Posterior vena cava (tissue), 2 donors: ENCODE measurements around the gene HP. TPM values are rescaled to one million over a fixed set of nuclear protein-coding genes. Genes with fewer than 3 reads are reported as not detected.
"Not testable (repeated sequence)": the region's sequence is repeated elsewhere in the genome, so short reads cannot be mapped to it uniquely, and the experiment has no call there.

Experiments used
- DNase-seq: peaks from one replicate; pipeline ENCODE4 v3.0.0-alpha.2; 2020; ENCODE audit warnings: low spot score
- intact Hi-C, 2 donors: fragments of 100-400 bp; cut with DNase I; formaldehyde crosslinking; loops; one replicate each; pipeline versions ENCODE4 v1.14.1 to v1.14.2; 2022 to 2023
- total RNA-seq, 2 donors: library from RNA; stranded (reverse); fragmentation: NEBNext Ultra II Directional; extraction: Animal tissue kit (Norgen Biotek cat#: 25700); gene quantifications; one replicate each; pipeline ENCODE4 v1.2.1, GENCODE V29; 2021
- donor health status: DM: yes; HTN: yes; CAD: no.
- donor health status: DM: yes; HTN: yes; CAD: no.

Gene HP
- total RNA-seq, 2 donors from 2014 or later = 2.6 to 19.1 TPM

DNA sequence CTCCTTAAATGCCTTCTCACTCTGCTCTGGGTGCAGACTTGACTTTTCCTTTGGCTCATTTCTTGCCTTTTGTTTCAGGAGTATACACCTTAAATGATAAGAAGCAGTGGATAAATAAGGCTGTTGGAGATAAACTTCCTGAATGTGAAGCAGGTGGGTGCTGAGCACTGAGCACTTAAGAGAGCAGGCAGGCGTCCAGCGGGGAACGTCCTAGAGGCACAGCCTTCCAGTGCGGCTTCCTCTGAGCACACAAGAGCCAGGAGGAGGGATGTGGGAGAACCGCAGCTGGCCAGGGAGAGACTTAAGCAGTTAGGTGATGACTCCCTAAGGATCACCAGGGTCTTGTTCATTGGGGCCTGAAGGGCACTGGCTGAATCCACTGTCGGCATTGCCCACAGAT is 20.8 kb downstream of the HP start:
- intact Hi-C loops, DNase-seq: not testable (repeated sequence)

DNA sequence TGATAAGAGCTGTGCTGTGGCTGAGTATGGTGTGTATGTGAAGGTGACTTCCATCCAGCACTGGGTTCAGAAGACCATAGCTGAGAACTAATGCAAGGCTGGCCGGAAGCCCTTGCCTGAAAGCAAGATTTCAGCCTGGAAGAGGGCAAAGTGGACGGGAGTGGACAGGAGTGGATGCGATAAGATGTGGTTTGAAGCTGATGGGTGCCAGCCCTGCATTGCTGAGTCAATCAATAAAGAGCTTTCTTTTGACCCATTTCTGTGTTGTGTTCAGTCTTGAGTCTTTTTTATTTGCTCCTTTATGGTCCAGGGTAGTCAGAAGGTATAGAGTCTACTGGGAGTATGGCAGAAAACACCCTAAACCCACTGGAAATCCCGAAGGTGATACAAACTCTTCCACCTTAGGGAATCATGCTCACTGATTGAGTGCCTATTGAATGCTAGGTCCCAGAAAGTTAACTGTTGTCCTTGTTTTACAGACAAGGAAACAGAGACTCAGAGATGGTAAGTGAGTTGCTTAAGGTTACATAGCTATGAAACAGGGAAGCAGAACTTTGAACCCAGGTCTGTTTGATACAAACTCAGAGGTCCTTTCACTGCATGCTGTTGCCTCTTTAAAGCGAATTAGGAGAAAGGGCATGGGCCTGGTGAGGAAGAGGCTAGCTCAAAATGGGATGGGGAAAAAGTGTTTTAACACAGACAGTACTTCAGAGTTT is 22.8 kb downstream of the HP start:
- DNase-seq, intact Hi-C loops: not testable (repeated sequence)

DNA sequence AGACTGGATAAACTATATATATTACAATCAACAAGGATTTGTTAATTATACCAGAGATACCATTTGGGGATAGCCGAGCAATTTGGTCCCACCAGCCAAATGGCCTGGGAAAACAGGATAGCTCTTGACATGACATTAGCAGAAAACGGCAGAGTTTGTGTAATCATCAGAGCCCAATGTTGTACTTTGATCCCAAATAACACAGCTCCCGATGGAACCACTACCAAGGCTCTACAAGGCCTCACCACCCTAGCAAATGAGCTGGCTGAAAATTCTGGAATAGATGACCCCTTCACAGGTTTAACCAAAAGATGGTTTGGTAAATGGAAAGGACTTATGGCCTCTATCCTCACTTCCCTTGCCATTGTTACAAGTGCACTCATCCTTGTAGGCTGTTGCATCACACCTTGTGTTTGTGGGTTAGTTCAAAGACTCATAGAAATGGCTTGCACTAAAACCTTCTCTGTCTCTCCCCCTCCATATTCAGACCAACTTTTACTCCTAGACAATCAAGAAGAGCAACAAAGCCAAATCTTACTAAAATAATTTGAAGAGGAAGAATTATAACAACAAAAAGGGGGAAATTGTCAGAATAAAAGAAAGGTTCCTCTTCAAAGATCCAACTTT is 29.6 kb downstream of the HP start:
- intact Hi-C loops = loop anchor here in 1 of 2 donors (2.0 kb wide), 1 partner anchor 19 kb away; no protein-coding TSS in a partner anchor

DNA sequence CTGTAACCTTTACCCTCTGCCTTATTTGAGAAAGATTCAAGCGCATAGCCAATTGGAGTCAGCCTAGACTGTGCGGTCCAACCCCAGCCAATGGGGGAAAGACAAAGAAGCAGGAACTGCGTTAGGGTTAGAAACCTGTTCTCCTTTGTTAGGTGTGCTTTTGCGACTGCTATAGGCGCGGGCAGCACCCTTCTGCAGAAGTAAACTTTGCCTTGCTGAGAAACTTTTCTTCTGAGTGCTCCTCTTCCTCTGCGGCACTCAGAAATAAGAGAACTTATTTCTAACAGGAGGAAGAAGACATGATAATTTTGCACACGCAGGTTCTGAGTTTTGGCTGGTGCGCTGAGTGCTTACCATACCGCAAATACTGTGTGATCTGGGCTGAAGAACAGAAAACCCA is 30.1 kb downstream of the HP start:
- intact Hi-C loops = no loop called here
- DNase-seq = no peak

More for the DNA sequence above, 29.6 kb downstream of the HP start:
- DNase-seq = no peak

DNA sequence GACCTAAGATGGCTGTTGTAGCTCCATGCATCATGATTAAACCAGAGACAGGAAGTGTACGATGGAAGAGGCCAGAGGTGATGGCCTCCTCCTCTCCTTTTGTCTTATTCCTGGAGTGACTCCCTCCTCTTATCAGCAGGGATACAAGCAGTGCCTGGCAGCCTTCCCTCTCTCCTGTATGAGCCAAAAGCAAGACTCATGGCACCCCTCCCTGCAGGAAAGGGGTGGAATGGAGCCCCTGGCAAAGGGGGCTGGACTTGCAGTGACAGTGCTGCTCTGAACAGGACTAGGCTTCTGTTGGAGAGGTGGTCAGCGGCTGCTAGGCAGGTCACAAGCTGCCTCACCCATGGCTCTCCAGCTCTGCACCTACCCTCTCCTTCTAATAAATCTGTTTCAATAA is 30.7 kb downstream of the HP start:
- DNase-seq = no peak
- intact Hi-C loops = no loop called here

DNA sequence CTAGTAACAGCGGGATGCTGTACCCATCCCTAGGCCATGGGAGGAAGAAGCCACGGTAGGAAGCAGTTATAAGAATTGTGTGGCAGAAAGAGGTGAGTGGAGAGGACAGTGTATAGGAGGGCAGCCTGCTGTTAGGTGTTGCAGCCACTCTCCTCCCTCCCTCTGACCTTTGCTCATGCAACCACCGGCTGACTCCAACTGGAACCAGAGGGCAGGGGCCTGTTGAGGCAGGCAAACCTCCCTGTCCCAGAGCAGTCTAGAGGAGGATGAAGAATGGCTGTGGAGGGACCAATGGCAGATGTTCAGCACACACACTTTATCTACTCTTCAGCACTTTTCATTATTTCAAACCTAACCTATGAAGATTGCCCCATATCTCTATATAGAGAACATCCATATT is 36.9 kb downstream of the HP start:
- no peak for DNase-seq
- intact Hi-C loops = no loop called here

DNA sequence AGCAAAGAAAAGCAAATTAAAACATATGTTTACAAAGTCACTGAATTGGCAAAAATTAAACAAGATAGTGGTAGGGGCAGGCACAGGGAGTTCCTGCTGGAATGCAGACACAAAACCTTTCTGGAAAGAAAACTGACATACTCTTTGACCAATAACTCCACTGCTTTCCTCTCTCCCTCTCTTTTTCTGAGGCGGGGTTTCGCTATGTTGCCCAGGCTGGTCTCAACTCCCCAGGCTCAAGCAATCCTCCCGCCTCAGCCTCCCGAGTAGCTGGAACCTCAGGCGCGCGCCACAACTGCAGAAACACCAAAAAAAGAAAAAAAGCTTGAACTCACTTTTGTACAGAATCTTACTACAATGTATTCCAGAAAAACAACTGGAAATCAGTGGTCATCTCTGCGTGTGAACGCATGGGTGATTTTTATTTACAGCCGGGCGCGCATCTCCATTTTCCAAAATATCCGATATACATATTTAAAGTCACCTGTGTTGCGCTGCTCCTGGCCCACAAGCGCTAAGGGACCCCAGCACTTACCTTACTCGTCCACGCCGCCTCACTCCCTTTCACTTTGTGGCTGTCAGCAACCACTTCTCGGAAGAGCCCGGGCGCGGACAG is 38.6 kb downstream of the HP start:
- intact Hi-C loops = no loop called here
- DNase-seq = no peak

DNA sequence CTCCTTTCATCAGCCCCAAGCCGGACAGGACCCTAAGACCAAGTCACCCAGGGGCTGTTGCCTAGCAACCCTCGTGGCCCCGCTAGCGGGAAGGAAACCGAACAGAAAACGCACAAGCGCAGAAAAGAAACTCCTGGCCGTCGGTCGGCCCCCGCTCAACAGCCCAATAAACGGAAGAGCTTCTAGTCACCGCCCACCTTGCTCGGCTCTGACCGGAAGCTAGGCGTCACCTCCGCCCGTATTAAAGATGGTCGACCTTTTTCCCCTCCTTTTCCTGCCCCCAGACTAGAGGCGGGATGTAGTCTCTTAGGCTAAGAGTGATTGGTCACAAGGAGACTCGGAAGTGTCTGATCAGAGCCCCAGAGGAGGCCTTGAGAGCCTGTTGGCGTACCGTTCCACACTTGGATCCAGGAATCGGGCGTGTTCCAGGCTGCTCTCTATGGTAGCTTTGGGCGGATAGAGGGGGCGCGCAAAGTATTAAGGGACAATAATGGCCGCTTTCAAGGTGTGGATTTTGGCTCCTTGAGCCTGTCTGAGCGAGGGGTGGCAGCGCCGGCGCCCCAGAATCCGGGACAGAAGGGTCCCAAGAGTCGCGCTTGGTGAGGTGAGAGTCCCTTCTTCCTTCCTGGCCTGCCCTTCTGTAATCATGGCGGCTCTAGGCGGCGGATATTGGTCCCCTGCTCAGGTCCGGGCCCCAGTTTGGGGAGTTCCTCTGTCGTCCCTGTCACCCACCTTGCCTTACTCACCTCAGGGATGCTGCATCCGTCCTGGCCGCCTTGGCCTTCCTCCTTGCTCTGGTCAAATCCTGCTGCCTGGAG is 39.4 kb downstream of the HP start, which contains the start of the genes DHX38 and TXNL4B:
Gene DHX38 (plus strand): TSS at position 400 of the 818 bp plus-strand sequence. CDS start 2,311 bp downstream, outside the sequence.
Gene TXNL4B (minus strand): TSS at position 173 of the 818 bp plus-strand sequence. CDS start 2,871 bp downstream, outside the sequence.
- intact Hi-C loops = no loop called here
- DNase-seq = peak; percentile 97

DNA sequence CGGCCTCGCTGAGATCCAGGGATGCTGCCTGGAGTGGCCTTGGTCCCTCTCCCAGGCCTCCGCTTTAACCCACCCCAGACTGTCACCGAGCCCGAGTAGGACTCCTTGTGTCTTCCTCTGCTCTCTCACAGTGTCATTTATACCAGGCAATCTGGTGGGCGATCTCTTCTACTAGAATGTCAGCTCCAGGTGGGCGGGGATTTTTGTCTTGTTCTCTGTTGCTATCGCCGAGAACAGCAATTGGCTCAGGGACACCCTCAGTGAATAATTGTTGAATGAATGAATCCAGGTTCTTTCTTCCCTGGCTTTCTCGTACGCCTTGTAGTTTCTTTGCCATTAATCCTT is 39.9 kb downstream of the HP start:
- DNase-seq = no peak
- intact Hi-C loops = no loop called here

DNA sequence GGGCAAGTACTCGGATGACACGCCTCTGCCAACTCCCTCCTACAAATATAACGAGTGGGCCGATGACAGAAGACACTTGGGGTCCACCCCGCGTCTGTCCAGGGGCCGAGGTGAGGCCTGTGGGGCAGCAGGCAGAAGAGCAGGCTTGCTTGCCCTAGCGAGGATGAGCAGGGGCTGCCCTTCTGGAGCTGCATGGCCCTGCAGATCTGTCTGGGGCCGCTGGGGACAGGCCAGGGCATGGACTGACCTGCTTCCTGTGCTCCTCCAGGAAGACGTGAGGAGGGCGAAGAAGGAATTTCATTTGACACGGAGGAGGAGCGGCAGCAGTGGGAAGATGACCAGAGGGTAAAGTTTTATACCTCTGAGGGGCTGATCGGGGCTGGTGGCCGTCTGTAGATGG is 44.6 kb downstream of the HP start:
- DNase-seq = no peak
- intact Hi-C loops = loop anchor here in 1 of 2 donors (1.0 kb wide), 1 partner anchor 35 kb away; no protein-coding TSS in a partner anchor

DNA sequence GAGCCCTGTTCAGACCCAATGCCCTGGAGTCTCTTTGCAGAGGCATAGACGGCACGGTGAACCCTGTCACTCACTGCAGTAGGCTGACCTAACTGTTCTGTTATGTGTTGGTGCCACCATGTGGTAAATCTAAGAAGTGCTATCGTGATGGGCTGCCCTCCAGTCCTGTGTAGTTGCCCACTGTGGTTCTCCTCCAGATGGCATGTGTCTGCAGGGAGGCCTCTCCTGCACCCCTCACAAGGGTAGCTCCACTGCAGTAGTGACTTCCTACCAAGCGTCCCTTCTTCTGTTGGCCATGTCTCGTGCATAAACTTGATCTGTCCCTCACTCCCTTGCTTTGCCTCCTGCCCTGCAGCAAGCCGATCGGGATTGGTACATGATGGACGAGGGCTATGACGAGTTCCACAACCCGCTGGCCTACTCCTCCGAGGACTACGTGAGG is 45.1 kb downstream of the HP start:
- no peak for DNase-seq
- intact Hi-C loops = loop anchor here in 1 of 2 donors (1.0 kb wide), 1 partner anchor 35 kb away; no protein-coding TSS in a partner anchor

DNA sequence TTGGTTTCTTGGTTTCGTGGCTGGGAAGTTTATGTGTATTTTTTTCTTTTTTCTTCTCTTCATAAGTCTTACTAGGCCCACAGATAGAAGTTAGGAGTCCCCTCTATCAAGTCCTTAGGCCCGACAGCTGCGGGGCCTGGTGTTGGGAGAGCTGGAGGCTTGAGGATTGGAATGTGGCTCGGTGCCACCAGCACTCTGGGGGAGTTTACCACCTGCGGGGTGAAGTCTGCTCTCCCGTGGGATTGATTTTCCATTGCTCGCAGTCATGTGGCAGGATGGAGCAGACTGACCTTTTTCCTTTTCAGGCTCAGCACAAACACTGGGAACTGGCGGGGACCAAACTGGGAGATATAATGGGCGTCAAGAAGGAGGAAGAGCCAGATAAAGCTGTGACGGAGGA is 46.9 kb downstream of the HP start:
- intact Hi-C loops = no loop called here
- DNase-seq = no peak

DNA sequence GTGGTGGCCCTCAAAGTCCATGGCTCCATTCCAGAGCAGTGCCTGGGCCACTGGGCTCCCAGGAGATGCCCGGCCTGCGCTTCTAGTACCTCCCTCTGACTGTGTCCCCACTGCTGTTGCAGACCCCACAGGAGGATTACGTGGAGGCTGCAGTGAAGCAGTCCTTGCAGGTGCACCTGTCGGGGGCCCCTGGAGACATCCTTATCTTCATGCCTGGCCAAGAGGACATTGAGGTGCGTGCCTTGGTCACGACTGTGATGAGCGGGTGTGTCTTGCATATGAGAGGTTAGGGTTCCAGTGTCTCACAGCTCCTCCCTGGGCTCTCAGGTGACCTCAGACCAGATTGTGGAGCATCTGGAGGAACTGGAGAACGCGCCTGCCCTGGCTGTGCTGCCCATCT is 50.6 kb downstream of the HP start:
- intact Hi-C loops = no loop called here
- no peak for DNase-seq

DNA sequence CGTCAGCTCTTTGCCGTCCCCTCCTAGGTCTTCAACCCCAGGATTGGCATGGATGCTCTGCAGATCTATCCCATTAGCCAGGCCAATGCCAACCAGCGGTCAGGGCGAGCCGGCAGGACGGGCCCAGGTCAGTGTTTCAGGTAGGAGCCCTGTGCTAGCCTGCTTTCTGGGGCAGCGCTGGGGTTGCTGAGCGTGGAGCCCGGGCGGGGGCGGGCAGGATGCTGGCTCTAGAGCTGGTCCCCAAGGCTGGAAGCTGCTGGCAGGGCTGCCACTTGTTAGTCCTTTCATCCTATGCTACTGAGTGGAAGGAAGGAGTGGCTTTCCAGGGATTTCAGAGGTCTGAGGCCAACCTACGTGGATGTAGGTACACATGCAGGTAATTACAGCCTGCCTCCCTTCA is 51.7 kb downstream of the HP start:
- no peak for DNase-seq

DNA sequence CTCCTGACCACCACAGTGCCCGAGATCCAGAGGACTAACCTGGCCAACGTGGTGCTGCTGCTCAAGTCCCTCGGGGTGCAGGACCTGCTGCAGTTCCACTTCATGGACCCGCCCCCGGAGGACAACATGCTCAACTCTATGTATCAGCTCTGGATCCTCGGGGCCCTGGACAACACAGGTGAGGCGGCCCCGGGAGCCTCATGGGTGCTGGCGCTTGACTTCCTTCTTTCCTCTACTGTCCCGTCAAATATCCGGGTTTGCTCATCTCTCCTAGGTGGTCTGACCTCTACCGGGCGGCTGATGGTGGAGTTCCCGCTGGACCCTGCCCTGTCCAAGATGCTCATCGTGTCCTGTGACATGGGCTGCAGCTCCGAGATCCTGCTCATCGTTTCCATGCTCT is 53.1 kb downstream of the HP start:
- DNase-seq = no peak
- intact Hi-C loops = no loop called here

More for the DNA sequence above, 51.7 kb downstream of the HP start:
- intact Hi-C loops = no loop called here

DNA sequence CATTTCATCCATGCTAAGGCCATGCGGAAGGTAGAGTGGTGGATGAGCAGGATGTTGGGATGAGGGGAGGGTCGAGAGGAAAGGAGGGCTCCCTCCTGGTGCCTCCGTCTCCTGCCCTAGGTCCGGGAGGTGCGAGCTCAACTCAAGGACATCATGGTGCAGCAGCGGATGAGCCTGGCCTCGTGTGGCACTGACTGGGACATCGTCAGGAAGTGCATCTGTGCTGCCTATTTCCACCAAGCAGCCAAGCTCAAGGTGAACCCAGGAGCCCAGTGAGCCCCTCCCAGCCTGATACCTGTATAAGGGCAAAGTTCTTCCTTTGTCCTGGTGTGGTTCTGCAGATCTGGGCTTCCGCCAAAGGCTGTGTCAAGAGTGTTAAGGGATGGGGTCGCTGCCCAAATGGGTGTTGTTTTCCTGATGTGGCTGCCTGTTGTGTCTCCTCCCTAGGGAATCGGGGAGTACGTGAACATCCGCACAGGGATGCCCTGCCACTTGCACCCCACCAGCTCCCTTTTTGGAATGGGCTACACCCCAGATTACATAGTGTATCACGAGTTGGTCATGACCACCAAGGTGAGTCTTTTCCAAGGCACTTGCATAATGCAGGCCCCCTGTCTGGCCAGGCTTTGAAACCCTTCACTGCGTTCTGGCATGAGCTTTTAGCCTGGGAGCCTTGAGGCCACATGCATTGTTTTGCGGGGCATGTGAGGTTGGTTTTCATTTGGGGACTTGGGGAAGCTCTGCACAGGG is 54.2 kb downstream of the HP start:
- DNase-seq = no peak
- intact Hi-C loops = no loop called here

DNA sequence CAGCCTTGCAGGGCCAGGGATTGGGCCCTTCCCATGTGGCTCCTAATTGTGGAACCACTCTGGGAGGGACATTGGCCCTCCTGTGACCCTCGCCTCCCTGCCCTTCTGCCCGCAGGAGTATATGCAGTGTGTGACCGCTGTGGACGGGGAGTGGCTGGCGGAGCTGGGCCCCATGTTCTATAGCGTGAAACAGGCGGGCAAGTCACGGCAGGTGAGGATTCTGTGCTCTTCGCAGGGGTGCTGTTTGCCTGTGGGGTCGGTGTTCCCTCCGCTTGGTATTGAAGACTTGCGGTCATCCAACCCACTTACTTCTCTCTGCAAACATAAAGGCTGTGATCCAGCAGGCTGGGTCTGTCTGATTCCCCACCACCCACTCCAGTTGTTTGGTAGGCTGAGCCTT is 55.0 kb downstream of the HP start:
- DNase-seq = no peak
- intact Hi-C loops = no loop called here

DNA sequence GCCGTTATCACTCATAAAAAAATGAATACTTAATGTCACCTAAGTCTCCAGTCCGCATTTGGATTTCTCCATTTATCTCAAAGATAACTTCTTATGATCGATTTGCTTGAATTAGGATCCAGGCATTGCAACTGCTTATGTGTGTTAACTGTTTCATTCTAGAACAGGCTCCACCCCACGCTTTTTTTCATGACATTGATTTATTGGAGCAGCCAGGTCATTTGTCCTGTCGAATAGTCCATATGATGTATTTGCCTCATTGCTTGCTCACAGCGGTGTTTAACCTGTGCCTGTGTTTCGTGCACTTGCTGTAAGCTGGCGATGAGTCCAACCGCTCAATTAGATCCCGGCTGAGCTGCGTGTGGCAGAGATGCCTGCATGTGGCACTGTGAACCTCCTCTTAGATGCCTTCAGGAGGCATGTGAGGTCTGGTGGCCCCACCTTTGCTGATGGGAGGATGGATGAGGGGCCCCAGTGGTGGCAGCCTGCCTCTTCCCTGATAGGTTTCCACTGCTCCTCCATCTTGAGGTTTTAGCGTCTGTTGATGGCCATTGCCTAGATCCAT is 55.7 kb downstream of the HP start:
- intact Hi-C loops = no loop called here
- no peak for DNase-seq
